Embryonic facial prominence (tissue), 1 donor: ENCODE data around the gene SAMD4A.

Experiments used
- DNase-seq: peaks from one replicate; pipeline ENCODE4 v3.0.0-alpha.2; 2016; ENCODE audit errors: extremely low spot score

Gene SAMD4A

DNA sequence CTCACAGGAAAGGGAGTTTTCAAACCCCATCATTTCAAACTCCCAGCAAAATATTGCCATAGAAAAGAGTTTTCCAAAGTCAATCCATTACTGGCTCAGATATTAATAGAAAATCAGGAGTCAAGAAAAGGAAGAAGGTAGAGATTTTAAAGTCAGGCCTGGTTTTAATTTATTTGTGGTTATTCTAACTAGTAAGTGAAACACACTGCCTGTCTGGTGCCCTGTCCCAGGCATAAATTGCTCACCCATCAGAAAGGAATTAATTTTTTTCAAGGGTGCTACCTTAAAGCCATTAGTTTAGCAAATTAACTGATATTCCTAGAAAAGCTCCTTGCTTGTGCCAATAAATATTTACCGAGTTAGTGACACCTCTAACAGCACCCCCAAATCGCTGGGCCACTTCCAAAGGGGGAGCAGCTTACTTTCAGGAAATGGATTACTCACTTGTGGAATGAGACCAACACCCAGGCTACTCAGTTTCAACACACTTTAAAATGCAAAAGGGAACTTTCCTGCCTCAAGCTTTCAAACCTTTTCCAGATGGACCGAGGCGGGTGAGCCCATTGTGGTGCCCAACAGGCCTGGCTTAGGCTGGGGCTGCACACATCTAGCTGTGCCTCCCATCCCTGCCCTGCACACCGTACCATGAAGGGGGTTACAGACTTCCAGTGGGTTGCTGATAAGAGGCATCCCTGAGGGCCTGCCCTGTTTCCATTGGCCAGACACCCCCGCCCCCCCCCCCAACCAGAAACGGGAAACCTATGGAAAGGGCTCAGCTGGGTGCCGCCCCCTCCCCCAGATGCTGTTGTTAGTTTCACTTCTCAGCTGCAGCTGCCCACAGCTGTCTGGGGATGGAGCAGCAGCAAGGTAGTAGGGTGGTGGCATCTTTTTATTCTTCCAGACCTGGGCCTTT, 117.2 kb downstream of the SAMD4A start:
- no peak for DNase-seq

DNA sequence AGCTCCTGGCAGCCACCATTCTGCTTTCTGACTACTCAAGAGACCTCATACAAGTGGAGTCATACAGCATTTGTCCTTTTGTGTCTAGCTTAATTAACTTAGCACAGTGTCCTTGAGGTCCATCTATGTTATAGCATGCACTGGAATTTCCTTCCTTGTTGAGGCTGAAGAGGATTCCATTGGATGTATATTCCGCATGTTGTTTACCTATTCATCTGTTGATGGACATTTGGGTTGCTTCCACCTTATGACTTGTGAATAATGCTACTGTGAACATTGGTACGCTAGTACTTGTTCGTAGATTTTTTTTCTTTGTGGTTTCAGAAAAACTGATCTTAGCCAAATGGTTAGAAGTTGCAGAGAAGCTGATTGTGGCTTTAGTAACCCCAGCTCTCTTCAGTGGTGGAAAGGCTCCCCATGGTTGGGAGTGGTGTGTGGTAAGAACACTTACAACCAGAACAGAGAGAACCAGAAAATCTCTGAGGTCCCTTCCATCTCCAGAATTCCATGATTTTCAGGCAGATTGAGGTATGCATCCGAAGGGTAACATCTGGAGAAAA, 118.4 kb downstream of the SAMD4A start:
- no peak for DNase-seq

DNA sequence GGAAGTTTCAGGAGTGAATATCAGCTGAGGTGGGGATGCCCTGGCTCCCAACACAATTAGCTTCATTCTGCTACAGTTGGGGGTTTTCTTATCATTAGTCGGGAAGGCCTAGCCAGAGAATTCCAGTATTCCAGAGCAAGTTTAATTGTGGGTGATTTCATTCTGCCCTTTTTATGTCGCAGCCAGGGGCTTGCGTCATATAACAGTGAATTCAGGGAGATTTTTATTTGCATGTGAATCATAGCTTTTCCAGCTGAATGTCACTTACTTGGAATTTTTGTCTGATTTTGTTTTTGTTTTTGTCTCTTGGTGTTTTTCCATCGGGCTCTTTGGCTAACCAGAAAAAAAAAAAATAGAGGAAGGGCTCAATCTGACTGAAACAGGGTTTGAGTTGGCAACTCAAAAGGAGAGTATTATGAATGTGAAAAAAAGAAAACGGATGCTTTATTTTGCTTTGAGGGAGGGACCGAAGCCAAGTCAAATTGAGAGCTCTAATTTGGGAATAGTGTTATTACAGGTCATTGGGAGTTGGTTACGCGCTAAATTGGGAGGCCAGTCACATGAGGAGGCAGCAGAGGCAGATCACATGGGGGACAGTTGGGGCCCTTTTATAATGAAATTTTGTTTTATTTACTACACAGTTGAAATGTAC, 119.4 kb downstream of the SAMD4A start:
- DNase-seq: no peak

GRCh38 chr14:54686871-54687749, 120.2 kb downstream of the SAMD4A start:
- no peak for DNase-seq

DNA sequence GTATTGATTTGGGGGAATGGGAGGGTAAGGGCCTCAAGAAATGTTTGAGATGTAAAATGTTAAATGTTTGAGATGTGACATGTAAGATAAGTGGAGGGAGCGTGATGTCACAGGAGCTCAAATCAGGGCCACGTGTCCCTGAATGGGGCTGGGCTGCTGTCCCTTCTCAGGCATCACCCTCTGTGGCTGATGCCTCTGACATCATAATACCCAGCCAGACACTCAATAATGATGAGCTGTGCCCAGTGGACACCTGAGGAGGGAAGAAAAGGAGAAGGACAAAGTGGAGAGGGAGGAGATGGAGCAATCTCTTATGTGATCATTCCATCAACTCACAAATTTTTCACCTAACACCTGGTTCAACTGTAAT, 120.8 kb downstream of the SAMD4A start:
- DNase-seq: no peak

DNA sequence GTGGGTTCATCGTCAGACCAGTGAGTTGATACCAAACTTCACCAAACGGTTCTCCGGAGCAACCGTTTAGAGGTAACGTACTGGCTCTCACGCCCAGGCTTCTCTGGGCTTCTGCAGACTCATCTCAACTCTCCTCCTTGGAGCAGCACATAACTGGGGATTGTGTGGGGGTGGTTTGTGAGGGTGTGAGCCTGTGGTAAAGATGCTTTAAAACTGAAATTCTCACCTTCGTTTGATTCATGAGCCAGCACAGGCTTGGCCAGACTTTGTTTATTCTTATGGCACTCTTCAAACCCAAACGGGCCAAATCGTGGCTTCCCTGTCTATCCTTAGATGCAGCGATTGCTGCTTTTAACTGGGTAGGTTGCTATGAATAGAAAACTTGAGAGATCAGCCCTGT, 121.3 kb downstream of the SAMD4A start:
- DNase-seq: no peak

DNA sequence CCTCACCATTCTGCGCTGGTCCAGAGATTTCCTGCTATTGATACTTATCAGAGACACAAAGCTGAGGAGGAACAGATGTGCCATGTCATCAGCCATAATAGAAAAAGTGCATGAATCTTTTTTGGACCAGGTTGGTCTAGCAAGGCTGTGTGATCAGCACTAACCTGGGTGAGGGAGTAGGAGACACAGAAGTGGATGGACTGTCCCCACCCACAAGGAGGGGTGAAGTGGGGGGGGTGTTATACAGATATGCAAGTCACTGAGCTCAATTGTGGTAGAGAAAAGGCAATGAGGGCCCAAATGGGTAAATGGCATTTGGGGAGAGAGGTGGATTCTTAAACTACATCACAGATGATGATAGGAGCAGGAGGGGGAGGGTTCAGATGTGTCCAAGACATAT, 123.0 kb downstream of the SAMD4A start:
- no peak for DNase-seq

DNA sequence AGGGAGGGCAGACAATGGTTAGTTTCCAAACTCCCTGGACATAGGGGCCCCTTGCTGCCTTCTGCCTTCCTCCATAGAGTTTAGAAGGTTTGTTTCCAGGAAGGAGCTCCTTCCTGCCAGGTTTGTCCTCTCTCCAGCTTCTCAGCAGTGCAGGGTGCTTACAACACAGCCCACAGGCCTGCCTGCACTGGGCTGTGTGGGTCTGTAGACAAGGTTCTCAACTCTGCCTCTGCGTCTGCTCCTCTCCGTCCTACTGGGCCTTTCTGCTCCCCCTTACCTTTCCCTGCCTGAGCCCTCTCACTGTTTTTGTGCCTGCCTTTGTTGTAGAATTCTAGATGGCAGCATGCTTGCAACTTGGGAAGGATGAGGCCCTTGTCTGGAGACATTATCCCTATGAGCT, 124.0 kb downstream of the SAMD4A start:
- DNase-seq: no peak

DNA sequence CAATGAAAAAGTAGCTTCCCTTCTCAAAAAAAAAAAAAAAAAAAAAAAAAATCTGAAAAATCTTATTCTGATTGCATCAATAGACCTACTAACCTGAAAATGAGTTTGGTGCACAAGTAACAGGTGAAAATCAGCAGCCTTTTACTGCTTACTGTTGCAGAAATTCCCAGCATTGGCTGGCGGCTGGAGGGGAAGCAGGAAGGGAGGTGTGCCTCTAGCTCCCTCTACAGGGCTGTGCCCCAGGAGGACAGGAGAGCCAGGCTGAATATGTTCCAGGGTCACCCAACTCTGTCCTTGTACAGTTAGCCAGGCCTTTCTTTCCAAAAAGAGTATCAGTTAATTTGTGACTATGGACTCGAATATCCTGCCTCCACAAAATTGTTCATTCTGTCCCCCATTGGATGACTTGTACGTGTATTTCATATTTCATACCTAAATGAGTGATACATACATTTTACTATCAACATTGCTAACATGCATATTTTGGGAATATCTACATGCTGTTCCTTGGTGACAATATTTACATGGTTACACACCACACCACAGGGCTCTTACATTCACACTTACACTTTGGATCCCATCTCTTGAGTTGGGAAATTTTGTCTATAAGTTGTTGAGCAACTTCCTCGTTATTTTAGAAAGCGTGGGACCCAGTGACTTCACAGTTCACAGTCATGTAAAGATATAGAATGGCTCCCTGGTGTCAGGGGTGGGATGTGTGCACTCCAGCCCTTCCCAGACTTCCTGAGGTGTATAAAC, 124.8 kb downstream of the SAMD4A start:
- no peak for DNase-seq

GRCh38 chr14:54692284-54692772, 125.4 kb downstream of the SAMD4A start:
- no peak for DNase-seq

DNA sequence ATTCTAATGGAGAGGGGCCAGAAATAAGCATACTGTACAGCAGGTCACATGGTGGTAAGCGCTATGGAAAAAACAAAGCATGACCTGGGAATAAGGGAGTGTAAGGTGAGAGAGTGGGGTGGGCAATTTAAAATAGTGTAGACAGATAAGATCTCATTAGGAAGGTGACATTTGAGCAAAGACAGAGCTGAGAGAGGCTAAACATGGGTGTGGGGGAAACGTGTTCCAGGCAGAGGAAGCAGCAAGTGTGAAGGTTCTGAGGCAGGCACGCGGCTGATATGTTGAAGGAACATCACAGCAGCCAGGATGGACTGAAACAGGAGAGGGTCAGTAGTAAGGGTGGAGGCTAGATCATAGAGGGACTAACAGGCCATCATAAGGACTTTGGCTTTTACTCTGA, 126.8 kb downstream of the SAMD4A start:
- no peak for DNase-seq

DNA sequence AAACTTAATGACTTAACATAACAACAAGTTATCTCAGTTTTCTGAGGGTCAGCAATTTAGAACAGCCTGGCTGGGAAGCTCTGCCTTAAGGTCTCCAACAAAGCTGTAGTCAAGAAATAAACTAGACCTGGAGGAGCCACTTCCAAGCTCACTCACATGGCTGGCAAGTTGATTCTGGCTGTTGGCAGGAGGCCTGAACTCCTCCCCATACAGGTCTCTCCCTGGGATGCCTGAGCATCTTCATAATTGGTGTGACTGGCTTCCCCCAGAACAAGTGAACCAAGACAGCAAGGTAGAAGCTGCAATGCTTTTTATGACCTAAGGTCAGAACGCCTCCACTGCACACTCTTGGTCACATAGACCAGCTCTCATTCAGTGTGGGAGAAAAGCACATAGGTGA, 128.3 kb downstream of the SAMD4A start:
- no peak for DNase-seq

GRCh38 chr14:54697001-54697400, 130.1 kb downstream of the SAMD4A start:
- no peak for DNase-seq

DNA sequence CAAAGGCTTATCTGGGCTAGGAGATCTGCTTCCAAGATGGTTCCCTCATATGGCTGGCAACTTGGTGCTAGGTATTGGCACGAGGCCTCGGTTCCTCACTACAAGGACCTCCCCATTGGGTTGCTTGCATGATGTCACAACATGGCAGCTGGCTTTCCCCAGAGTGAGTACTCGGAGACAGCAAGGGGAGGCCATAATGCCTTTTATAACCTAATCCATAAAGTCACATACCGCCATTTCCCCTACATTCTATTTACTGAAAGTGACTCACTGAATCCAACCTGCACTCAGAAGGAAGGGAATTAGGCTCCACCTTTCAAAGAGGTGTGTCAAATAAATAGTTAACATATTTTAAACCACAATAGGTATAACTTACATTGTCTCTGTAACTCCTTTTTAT, 130.9 kb downstream of the SAMD4A start:
- no peak for DNase-seq

- DNase-seq: no peak
Observed at GRCh38 chr14:54698501-54698900, 131.6 kb downstream of the SAMD4A start.

DNA sequence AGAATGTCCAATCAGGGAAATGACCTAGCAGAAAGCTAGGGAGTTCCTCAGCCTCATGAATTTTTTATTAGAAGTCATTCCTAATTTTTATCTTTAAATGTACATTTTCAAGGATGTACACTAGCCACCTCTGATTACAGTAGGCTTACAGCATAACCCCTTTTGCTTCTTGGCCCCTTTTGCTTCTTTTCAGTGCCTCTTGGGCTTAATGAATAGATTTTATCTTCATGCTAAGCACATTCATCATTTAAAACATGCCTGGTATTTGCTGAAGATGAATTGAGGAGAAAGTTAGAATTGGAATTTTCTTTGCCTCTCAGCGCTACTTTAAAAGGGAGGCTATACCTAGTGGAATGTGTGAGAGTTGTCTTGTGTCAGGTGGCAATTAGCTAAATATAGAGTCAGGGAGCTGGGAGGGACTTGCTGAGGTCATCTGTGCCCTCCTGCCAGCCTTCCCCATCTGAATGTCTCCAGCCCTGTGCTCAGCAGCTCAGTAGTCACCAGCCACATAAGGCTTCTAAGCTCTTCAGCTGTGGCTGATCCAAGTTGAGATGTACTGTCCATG, 132.1 kb downstream of the SAMD4A start:
- no peak for DNase-seq

DNA sequence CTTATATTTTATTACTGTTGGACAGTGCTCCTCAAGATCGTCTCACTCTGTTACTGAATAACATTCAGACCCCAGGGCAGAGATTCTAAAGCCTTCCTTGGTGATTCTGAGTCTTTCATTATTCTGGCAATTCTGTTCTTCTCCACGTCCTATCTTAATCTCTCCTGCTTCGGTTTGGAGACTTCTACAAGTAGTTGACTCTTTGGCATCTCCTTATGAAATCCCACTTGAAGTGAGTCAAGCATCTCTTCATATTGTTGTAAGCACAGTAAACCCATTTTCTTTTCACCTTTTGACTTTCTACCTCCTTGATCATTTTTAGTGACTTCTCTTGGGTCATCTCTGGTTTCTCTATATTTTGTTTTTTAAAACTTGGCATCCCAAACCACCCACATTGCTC, 132.8 kb downstream of the SAMD4A start:
- no peak for DNase-seq

DNA sequence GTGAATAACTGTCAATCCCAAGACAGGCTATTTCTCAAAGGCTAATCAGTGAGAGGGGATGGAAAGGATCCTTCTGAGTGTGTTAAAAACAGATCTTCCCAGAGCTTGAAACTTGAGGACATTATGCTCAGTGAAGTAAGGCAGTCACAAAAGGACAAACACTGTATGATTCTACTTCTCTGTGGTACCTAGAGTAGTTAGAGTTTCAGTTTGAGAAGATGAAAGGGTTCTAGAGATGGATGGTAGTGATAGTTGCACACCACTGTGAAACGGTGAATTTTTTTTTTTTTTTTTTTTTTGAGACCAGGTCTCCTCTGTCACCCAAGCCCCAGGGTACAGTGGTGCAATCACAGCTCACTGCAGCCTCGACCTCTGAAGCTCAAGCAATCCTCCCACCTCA, 133.8 kb downstream of the SAMD4A start:
- DNase-seq: no peak

- no peak for DNase-seq
Observed at GRCh38 chr14:54702014-54702491, 135.1 kb downstream of the SAMD4A start.

DNA sequence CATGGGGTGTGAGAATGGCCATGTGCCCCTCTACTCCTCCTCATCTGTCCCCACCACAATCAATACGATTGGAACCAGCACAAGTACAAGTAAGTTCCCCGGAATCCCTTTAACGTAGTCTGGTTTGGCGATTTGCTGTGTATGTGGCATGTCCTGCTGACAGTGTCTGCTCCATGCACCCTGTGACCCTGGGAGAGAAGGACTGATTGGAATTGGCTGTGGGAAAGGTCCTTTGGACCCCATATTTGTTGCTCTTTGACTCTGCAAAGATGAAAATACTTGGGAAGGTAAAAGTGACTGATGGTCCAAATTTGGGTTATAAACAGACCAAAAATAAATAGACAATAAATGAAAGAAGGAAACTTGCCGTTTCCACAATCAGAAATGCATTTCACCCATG, 135.6 kb downstream of the SAMD4A start:
- no peak for DNase-seq

DNA sequence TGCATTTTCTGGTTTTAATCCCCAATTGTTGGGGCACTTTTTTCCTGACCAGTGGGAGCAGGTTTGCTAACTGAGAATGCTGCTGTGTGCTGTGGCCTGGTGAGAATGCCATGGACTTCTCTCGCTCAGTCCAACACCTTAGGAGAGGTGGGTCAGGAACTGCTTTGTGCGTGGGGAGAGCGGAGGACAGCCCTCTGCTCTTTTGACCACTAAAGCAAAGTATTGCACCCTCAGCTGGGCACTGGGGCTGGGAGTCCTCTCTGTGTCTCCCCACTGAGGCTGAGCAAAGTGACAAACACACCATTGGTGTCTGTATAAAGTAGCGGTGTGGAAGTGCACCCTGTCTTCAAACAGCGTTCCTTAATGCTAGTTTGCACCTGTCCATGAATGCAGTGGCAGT, 136.2 kb downstream of the SAMD4A start:
- no peak for DNase-seq
